ENCODE measurements around the gene ODF4.

ODF4 gene

GRCh38 chr17:8339540-8339939, at the start of gene ODF4:
TSS of gene ODF4 (plus strand) at chr17:8339840. CDS start at chr17:8340052, 212 bp downstream.
- FAIRE-seq (no peak), DNase-seq (ENCODE audit: low spot score) (no peak)

GRCh38 chr17:8290043-8290442, 49.6 kb upstream of the ODF4 start:
- FAIRE-seq, result no peak
- no peak for DNase-seq (ENCODE audit: low spot score)

GRCh38 chr17:8292639-8293395, 46.8 kb upstream of the ODF4 start:
- DNase-seq (ENCODE audit: low spot score) (no peak), FAIRE-seq (no peak)

- FAIRE-seq (no peak), DNase-seq (ENCODE audit: low spot score) (no peak)
Observed at GRCh38 chr17:8294361-8294760, 45.3 kb upstream of the ODF4 start.

GRCh38 chr17:8294814-8295316, 44.8 kb upstream of the ODF4 start:
- DNase-seq (ENCODE audit: low spot score) (no peak), FAIRE-seq (no peak)

- DNase-seq (ENCODE audit: low spot score) (no peak), FAIRE-seq (no peak)
Observed at GRCh38 chr17:8300226-8300625, 39.4 kb upstream of the ODF4 start.

GRCh38 chr17:8300627-8301242, 38.9 kb upstream of the ODF4 start:
- DNase-seq (ENCODE audit: low spot score) (peak; percentile 73), FAIRE-seq (no peak)

GRCh38 chr17:8310601-8311123, 29.0 kb upstream of the ODF4 start:
- no peak for DNase-seq (ENCODE audit: low spot score)
- FAIRE-seq, result no peak

GRCh38 chr17:8311131-8311790, 28.4 kb upstream of the ODF4 start:
- DNase-seq (ENCODE audit: low spot score) (no peak), FAIRE-seq (no peak)

- no peak for DNase-seq (ENCODE audit: low spot score)
Observed at GRCh38 chr17:8312251-8312650, 27.4 kb upstream of the ODF4 start.

GRCh38 chr17:8312726-8313600, 26.7 kb upstream of the ODF4 start:
- no peak for FAIRE-seq
- no peak for DNase-seq (ENCODE audit: low spot score)

More at GRCh38 chr17:8312251-8312650, 27.4 kb upstream of the ODF4 start:
- FAIRE-seq, result no peak

- FAIRE-seq (no peak), DNase-seq (ENCODE audit: low spot score) (no peak)
Observed at GRCh38 chr17:8314797-8315763, 24.6 kb upstream of the ODF4 start.

GRCh38 chr17:8315764-8316217, 23.8 kb upstream of the ODF4 start:
- FAIRE-seq (no peak), DNase-seq (ENCODE audit: low spot score) (no peak)

GRCh38 chr17:8318010-8318935, 21.4 kb upstream of the ODF4 start:
- DNase-seq (ENCODE audit: low spot score), result no peak
- FAIRE-seq, result no peak

GRCh38 chr17:8320262-8320661, 19.4 kb upstream of the ODF4 start:
- FAIRE-seq (no peak), DNase-seq (ENCODE audit: low spot score) (no peak)

GRCh38 chr17:8320990-8321389, 18.6 kb upstream of the ODF4 start:
- FAIRE-seq (no peak), DNase-seq (ENCODE audit: low spot score) (no peak)

- DNase-seq (ENCODE audit: low spot score), result no peak
- FAIRE-seq, result no peak
Observed at GRCh38 chr17:8322061-8322460, 17.6 kb upstream of the ODF4 start.

- FAIRE-seq (no peak), DNase-seq (ENCODE audit: low spot score) (no peak)
Observed at GRCh38 chr17:8324132-8324531, 15.5 kb upstream of the ODF4 start.

GRCh38 chr17:8324923-8325322, 14.7 kb upstream of the ODF4 start:
- DNase-seq (ENCODE audit: low spot score), result no peak
- no peak for FAIRE-seq

All from urothelium cell line (cell line).